Liver (tissue), 9 donors: Measurements from ENCODE around the gene HAUS7. TPM values are rescaled to one million over a fixed set of nuclear protein-coding genes. Genes with fewer than 3 reads are reported as not detected.

Source experiments
- DNase-seq: peaks from one replicate; pipeline ENCODE4 v3.0.0-alpha.2; 2017; ENCODE audit warnings: low spot score
- H3K27ac ChIP-seq, 2 donors: one replicate each; pipeline ENCODE4 v1.7.0; 2013; ENCODE audit warnings: inconsistent platforms in 2 of 2, low read length in 2 of 2, control low read depth in 1 of 2, low read depth in 1 of 2, mild to moderate bottlenecking in 1 of 2
- H3K27me3 ChIP-seq, 4 donors: one replicate each; pipeline versions ENCODE4 v1.6.1 to v1.7.0; 2013; ENCODE audit warnings: low read length in 3 of 4, inconsistent platforms in 1 of 4, mild to moderate bottlenecking in 1 of 4, moderate library complexity in 1 of 4; ENCODE audit not compliant: control insufficient read depth in 4 of 4, insufficient read depth in 4 of 4
- H3K36me3 ChIP-seq, 4 donors: one replicate each; pipeline versions ENCODE4 v1.6.1 to v1.7.0; 2013; ENCODE audit warnings: low read length in 3 of 4, mild to moderate bottlenecking in 3 of 4, low read depth in 1 of 4, moderate library complexity in 1 of 4; ENCODE audit not compliant: control insufficient read depth in 4 of 4, insufficient read depth in 3 of 4
- H3K4me1 ChIP-seq, 4 donors: one replicate each; pipeline versions ENCODE4 v1.6.1 to v1.7.0; 2013; ENCODE audit warnings: low read length in 3 of 4, mild to moderate bottlenecking in 3 of 4, moderate library complexity in 1 of 4; ENCODE audit not compliant: control insufficient read depth in 4 of 4, insufficient read depth in 4 of 4
- H3K4me3 ChIP-seq, 3 donors: one replicate each; pipeline versions ENCODE4 v1.6.1 to v1.7.0; 2013; ENCODE audit warnings: low read length in 3 of 3, control low read depth in 1 of 3, low read depth in 1 of 3, mild to moderate bottlenecking in 1 of 3
- H3K9ac ChIP-seq, 2 donors: one replicate each; pipeline ENCODE4 v1.7.0; 2013; ENCODE audit warnings: low read length in 2 of 2, mild to moderate bottlenecking in 2 of 2, moderate library complexity in 2 of 2, control low read depth in 1 of 2, low read depth in 1 of 2
- H3K9me3 ChIP-seq, 4 donors: one replicate each; pipeline versions ENCODE4 v1.6.1 to v1.7.0; 2013; ENCODE audit warnings: low read length in 3 of 4; ENCODE audit not compliant: control insufficient read depth in 4 of 4
- EGR1 ChIP-seq, 2 donors: IDR thresholded peaks; 2 replicates each; pipeline ENCODE4 v1.6.1; 2016 to 2018; ENCODE audit warnings: antibody characterized with exemption in 2 of 2, low read depth in 2 of 2
- FOXA2 ChIP-seq: IDR thresholded peaks from 2 replicates; pipeline ENCODE4 v1.6.1; 2016; ENCODE audit warnings: antibody characterized with exemption
- GABPA ChIP-seq, 2 donors: IDR thresholded peaks in 1 of 2; conservative IDR thresholded peaks in 1 of 2; 2 replicates each; pipeline ENCODE4 v1.6.1; 2016; ENCODE audit warnings: antibody characterized with exemption in 2 of 2, mild to moderate bottlenecking in 1 of 2, moderate library complexity in 1 of 2
- HNF4A ChIP-seq, 2 donors: conservative IDR thresholded peaks; 2 replicates each; pipeline ENCODE4 v1.6.1; 2016; ENCODE audit warnings: antibody characterized with exemption in 2 of 2, mild to moderate bottlenecking in 2 of 2
- JUND ChIP-seq, 2 donors: IDR thresholded peaks; 2 replicates each; pipeline ENCODE4 v1.6.1; 2016; ENCODE audit warnings: antibody characterized with exemption in 2 of 2
- NR2F2 ChIP-seq: IDR thresholded peaks from 2 replicates; pipeline ENCODE4 v1.6.1; 2016; ENCODE audit warnings: antibody characterized with exemption
- RXRA ChIP-seq, 2 donors: IDR thresholded peaks; 2 replicates each; pipeline ENCODE4 v1.6.1; 2017 to 2018; ENCODE audit warnings: antibody characterized with exemption in 2 of 2, mild to moderate bottlenecking in 1 of 2
- SP1 ChIP-seq: IDR thresholded peaks from 2 replicates; pipeline ENCODE4 v1.6.1; 2018; ENCODE audit warnings: antibody characterized with exemption, mild to moderate bottlenecking
- TAF1 ChIP-seq: conservative IDR thresholded peaks from 2 replicates; pipeline ENCODE4 v1.6.1; 2016; ENCODE audit warnings: antibody characterized with exemption, mild to moderate bottlenecking
- YY1 ChIP-seq: IDR thresholded peaks from 2 replicates; pipeline ENCODE4 v1.6.1; 2016; ENCODE audit warnings: antibody characterized with exemption, mild to moderate bottlenecking
- WGBS: extraction: QIAGEN DNeasy Blood & Tissue Kit; methylation state at CpG from one replicate; pipeline ENCODE4 v1.1.7; 2013; 5-methylcytosine and 5-hydroxymethylcytosine counted together
- polyA plus RNA-seq, 2 donors: library from polyadenylated mRNA; stranded (reverse) in 1 of 2; unstranded in 1 of 2; fragments of 200-250 nt in 1 of 2; fragments of >200 nt in 1 of 2; fragmentation: Nextera tagmentation in 1 of 2; extraction: Ambion mirVana in 1 of 2; gene quantifications; one replicate each; pipeline versions ENCODE4 v1.2.1 to v1.2.3, GENCODE V29; 2013 to 2015
- total RNA-seq, 2 donors: library from RNA; depleted of rRNA; stranded (reverse); fragments of >200 nt; gene quantifications; one replicate each; pipeline ENCODE4 v1.2.3, GENCODE V29; 2014
- TF ChIP-seq, protein P1 (sequence below): IDR thresholded peaks from 2 replicates; pipeline ENCODE4 v1.6.1; 2016; ENCODE audit warnings: antibody characterized with exemption
- TF ChIP-seq, protein P2 (sequence below): IDR thresholded peaks from 2 replicates; pipeline ENCODE4 v1.6.1; 2016; ENCODE audit warnings: antibody characterized with exemption
- TF ChIP-seq, protein P3 (sequence below): IDR thresholded peaks from 2 replicates; pipeline ENCODE4 v1.6.1; 2016; ENCODE audit warnings: antibody characterized with exemption
- TF ChIP-seq, protein P4 (sequence below): fragments of 150-350 bp; IDR thresholded peaks from 2 replicates; pipeline ENCODE4 v1.5.1; 2017; ENCODE audit warnings: improper control_type of control experiment, low read depth, low read length; ENCODE audit not compliant: missing input control
- TF ChIP-seq, protein P5 (sequence below): IDR thresholded peaks from 2 replicates; pipeline ENCODE4 v1.6.1; 2016; ENCODE audit warnings: antibody characterized with exemption, mild to moderate bottlenecking
- donor health status: healthy.
- donor health status: healthy.
- donor health status: healthy.
- donor health status: healthy.
- donor health status: healthy.

The HAUS7 gene
- total and polyA plus RNA-seq, 4 donors = 7.0 to 8.9 (median 7.8) TPM

DNA sequence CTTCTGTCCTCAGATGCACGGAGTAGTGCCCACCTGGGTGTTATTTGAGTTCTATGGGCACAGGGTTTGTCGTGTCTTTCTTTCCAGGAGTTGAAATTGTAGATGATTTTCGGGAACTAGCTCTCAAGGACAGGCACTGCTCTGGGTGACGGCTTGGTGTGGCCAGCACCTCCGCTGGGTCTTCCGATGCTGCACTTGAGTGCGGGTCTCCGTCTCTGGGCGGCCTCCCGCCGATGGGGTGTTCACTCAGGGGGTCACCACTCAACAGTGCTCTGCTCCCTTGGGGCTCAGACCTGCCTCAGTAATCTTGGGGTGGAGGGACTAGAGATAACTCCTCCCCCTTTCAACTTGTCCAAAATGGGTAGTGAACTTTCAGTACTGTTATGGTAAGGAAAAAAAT is 56.6 kb downstream of the HAUS7 start:
- TF ChIP-seq, protein P1, sequence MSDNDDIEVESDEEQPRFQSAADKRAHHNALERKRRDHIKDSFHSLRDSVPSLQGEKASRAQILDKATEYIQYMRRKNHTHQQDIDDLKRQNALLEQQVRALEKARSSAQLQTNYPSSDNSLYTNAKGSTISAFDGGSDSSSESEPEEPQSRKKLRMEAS = no peak
- TF ChIP-seq YY1 (no peak), JUND (IDR thresholded peaks at IDR 0.05) (no peak), NR2F2 (no peak), GABPA (IDR thresholded peaks at IDR 0.05 in 1 of 2, conservative IDR thresholded peaks at IDR 0.05 in 1 of 2) (no peak), SP1 (no peak), RXRA (IDR thresholded peaks at IDR 0.05) (no peak)
- TF ChIP-seq, protein P2, sequence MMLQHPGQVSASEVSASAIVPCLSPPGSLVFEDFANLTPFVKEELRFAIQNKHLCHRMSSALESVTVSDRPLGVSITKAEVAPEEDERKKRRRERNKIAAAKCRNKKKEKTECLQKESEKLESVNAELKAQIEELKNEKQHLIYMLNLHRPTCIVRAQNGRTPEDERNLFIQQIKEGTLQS = no peak
- TF ChIP-seq, protein P3, sequence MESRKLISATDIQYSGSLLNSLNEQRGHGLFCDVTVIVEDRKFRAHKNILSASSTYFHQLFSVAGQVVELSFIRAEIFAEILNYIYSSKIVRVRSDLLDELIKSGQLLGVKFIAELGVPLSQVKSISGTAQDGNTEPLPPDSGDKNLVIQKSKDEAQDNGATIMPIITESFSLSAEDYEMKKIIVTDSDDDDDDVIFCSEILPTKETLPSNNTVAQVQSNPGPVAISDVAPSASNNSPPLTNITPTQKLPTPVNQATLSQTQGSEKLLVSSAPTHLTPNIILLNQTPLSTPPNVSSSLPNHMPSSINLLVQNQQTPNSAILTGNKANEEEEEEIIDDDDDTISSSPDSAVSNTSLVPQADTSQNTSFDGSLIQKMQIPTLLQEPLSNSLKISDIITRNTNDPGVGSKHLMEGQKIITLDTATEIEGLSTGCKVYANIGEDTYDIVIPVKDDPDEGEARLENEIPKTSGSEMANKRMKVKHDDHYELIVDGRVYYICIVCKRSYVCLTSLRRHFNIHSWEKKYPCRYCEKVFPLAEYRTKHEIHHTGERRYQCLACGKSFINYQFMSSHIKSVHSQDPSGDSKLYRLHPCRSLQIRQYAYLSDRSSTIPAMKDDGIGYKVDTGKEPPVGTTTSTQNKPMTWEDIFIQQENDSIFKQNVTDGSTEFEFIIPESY = no peak
- TF ChIP-seq, protein P4, sequence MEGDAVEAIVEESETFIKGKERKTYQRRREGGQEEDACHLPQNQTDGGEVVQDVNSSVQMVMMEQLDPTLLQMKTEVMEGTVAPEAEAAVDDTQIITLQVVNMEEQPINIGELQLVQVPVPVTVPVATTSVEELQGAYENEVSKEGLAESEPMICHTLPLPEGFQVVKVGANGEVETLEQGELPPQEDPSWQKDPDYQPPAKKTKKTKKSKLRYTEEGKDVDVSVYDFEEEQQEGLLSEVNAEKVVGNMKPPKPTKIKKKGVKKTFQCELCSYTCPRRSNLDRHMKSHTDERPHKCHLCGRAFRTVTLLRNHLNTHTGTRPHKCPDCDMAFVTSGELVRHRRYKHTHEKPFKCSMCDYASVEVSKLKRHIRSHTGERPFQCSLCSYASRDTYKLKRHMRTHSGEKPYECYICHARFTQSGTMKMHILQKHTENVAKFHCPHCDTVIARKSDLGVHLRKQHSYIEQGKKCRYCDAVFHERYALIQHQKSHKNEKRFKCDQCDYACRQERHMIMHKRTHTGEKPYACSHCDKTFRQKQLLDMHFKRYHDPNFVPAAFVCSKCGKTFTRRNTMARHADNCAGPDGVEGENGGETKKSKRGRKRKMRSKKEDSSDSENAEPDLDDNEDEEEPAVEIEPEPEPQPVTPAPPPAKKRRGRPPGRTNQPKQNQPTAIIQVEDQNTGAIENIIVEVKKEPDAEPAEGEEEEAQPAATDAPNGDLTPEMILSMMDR = no peak
- Histone ChIP-seq H3K9ac (no peak overlapping the region), H3K27ac (no peak overlapping the region), H3K4me3 (no peak overlapping the region), H3K9me3 (no peaks in the 10 kb centered on the region), H3K36me3 (no peaks in the 10 kb centered on the region), H3K27me3 (no peaks in the 10 kb centered on the region), H3K4me1 (peaks cover 4 to 19% (median 10%) of the 10 kb centered on the region in 4 donors)
- 95% methylated on average over 11 of the region's 11 CpGs for whole genome bisulfite sequencing
- no peak for DNase-seq

DNA sequence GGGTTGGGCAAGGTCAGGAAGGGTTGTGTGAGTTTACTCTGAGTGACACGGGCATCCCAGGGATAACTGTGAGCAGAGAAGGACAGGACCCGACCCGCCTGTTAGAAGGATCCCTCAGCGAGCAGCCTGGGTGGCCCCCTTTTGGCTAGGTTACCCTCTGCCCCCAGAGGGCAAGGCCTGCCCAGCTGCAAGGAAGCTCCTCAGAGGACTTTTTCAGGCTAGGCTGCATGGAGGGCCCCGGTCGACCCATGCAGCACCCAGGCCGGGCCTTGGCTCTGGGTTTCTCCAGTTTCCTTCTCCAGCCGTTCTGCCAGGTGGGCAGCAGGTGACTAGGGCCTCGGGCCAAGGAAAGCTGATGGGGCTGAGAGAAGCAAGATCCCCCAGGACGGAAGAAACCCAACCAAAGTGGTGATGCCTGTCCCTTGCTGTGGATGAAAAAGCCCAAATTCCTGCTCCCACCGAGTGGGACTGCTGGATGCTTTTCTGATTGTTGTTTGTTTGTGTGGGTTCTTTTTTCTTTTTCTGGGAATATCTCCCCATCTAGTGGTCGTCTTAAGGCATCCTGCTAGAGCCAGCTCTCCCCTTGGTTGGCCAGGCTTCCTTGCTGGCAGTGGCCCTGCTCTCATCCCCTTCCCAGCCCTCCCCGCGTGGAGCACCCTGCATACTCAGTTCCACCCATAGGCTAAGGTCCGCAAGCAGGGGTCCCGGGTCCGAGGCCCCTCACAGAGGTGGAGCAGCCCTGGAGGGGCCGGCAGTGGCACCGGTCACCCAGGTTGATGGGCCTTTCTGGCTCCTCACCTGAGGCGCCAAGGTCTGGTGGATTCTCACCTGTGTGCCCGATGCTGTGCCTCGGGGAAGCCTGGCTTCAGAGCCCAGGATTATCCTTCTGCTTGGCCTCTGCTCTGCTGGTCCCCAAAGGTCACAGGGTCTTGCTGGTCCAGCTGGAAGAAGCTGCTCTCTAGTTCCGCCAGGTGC is 57.3 kb downstream of the HAUS7 start:
- Histone ChIP-seq H3K27me3 (no peaks in the 10 kb centered on the region), H3K9me3 (no peaks in the 10 kb centered on the region), H3K9ac (no peak overlapping the region), H3K36me3 (no peaks in the 10 kb centered on the region), H3K4me1 (peaks cover 4 to 19% (median 10%) of the 10 kb centered on the region in 4 donors), H3K27ac (no peak overlapping the region), H3K4me3 (no peak overlapping the region)
- DNase-seq = no peak
- WGBS = 81% methylated on average over 23 of the region's 23 CpGs
- TF ChIP-seq, protein P5, sequence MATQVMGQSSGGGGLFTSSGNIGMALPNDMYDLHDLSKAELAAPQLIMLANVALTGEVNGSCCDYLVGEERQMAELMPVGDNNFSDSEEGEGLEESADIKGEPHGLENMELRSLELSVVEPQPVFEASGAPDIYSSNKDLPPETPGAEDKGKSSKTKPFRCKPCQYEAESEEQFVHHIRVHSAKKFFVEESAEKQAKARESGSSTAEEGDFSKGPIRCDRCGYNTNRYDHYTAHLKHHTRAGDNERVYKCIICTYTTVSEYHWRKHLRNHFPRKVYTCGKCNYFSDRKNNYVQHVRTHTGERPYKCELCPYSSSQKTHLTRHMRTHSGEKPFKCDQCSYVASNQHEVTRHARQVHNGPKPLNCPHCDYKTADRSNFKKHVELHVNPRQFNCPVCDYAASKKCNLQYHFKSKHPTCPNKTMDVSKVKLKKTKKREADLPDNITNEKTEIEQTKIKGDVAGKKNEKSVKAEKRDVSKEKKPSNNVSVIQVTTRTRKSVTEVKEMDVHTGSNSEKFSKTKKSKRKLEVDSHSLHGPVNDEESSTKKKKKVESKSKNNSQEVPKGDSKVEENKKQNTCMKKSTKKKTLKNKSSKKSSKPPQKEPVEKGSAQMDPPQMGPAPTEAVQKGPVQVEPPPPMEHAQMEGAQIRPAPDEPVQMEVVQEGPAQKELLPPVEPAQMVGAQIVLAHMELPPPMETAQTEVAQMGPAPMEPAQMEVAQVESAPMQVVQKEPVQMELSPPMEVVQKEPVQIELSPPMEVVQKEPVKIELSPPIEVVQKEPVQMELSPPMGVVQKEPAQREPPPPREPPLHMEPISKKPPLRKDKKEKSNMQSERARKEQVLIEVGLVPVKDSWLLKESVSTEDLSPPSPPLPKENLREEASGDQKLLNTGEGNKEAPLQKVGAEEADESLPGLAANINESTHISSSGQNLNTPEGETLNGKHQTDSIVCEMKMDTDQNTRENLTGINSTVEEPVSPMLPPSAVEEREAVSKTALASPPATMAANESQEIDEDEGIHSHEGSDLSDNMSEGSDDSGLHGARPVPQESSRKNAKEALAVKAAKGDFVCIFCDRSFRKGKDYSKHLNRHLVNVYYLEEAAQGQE = no peak
- no peak for TF ChIP-seq EGR1 (IDR thresholded peaks at IDR 0.05; ENCODE audit: low read depth in 2 of 2)
- TF ChIP-seq RXRA (IDR thresholded peaks at IDR 0.05) = no peak
- no peak for TF ChIP-seq HNF4A (conservative IDR thresholded peaks at IDR 0.05)
- no peak for TF ChIP-seq TAF1
- TF ChIP-seq, protein P2 = no peak
- TF ChIP-seq, protein P4 = no peak
- no peak for TF ChIP-seq FOXA2
- TF ChIP-seq JUND (IDR thresholded peaks at IDR 0.05) = no peak
